PC-3 (cell line): ENCODE measurements around the gene STAT1. TPM values are rescaled to one million over a fixed set of nuclear protein-coding genes. Genes with fewer than 3 reads are reported as not detected.

ENCODE experiments used
- ATAC-seq: fragments of 200-7000 bp; cut with Tn5 transposase; 2 replicates; pipeline ENCODE4 v1.9.1; 2020; ENCODE audit warnings: mild to moderate bottlenecking, moderate library complexity
- BruUV-seq: library from RNA; stranded (reverse); fragments of 400-500 nt; replicated peaks from 2 replicates; lab custom pipeline; 2021; lab: Mats Ljungman, UMichigan
- CTCF ChIA-PET: fragments of 300-600 bp; sonication (Branson Sonifier 250); formaldehyde crosslinking; loops from one replicate; lab custom pipeline; 2022; ENCODE audit warnings: antibody characterized with exemption; lab: Charles Lee
- POLR2A ChIA-PET: fragments of 300-600 bp; sonication (Branson Sonifier 250); formaldehyde crosslinking; loops from one replicate; lab custom pipeline; 2022; ENCODE audit warnings: antibody characterized with exemption; ENCODE audit not compliant: unreplicated experiment; lab: Charles Lee
- DNase-seq: peaks from one replicate; pipeline ENCODE4 v3.0.0-alpha.2; 2015
- H2AFZ ChIP-seq: fragments of 300-600 bp; sonication (generic); 2 replicates; pipeline ENCODE4 v1.6.0; 2016; ENCODE audit warnings: antibody characterized with exemption, low read length
- H3F3A ChIP-seq: fragments of 300-600 bp; sonication (generic); one replicate; pipeline ENCODE4 v1.6.0; 2017; ENCODE audit warnings: antibody characterized with exemption, low read length, control low read depth, mild to moderate bottlenecking; ENCODE audit not compliant: unreplicated experiment
- H3K27ac ChIP-seq: fragments of 300-600 bp; sonication (generic); 2 replicates; pipeline ENCODE4 v1.5.1; 2016; ENCODE audit warnings: mild to moderate bottlenecking, low read length
- H3K27me3 ChIP-seq: fragments of 300-600 bp; sonication (generic); 2 replicates; pipeline ENCODE4 v1.6.1; 2016; ENCODE audit warnings: low read length, mixed read lengths
- H3K36me3 ChIP-seq: fragments of 300-600 bp; sonication (generic); 2 replicates; pipeline ENCODE4 v1.6.1; 2016; ENCODE audit warnings: low read depth, mixed run types, low read length, mixed read lengths
- H3K4me1 ChIP-seq: fragments of 300-600 bp; sonication (generic); 2 replicates; pipeline ENCODE4 v1.5.1; 2016; ENCODE audit warnings: low read length; ENCODE audit not compliant: insufficient read depth
- H3K4me2 ChIP-seq: fragments of 300-600 bp; sonication (generic); 2 replicates; pipeline ENCODE4 v1.6.0; 2016; ENCODE audit warnings: low read length
- H3K4me3 ChIP-seq: fragments of 300-600 bp; sonication (generic); 2 replicates; pipeline ENCODE4 v1.5.1; 2016; ENCODE audit warnings: mild to moderate bottlenecking, low read length, mixed read lengths
- H3K79me2 ChIP-seq: fragments of 300-600 bp; sonication (generic); 2 replicates; pipeline ENCODE4 v1.6.1; 2017; ENCODE audit warnings: low read length, mixed read lengths
- H3K9ac ChIP-seq: fragments of 300-600 bp; sonication (generic); 2 replicates; pipeline ENCODE4 v1.6.0; 2016; ENCODE audit warnings: mild to moderate bottlenecking, low read length
- H3K9me2 ChIP-seq: fragments of 300-600 bp; sonication (generic); replicated peaks from 2 replicates; pipeline ENCODE4 v1.6.1; 2016; ENCODE audit warnings: mixed run types, low read length, mixed read lengths
- H3K9me3 ChIP-seq: fragments of 300-600 bp; sonication (generic); 2 replicates; pipeline ENCODE4 v1.6.1; 2016; ENCODE audit warnings: low read length, mixed read lengths
- H4K20me1 ChIP-seq: fragments of 300-600 bp; sonication (generic); 2 replicates; pipeline ENCODE4 v1.6.1; 2016; ENCODE audit warnings: low read length, mixed read lengths
- CTCF ChIP-seq: fragments of 300-600 bp; sonication (generic); conservative IDR thresholded peaks from 2 replicates; pipeline ENCODE4 v1.5.1; 2017; ENCODE audit warnings: antibody characterized with exemption, low read depth, mild to moderate bottlenecking, low read length
- EZH2 ChIP-seq: fragments of 300-600 bp; sonication (generic); IDR thresholded peaks from one replicate; pipeline ENCODE4 v1.6.1; 2017; ENCODE audit warnings: antibody characterized with exemption, mild to moderate bottlenecking, low read length; ENCODE audit not compliant: unreplicated experiment
- EZH2phosphoT487 ChIP-seq: fragments of 300-600 bp; sonication (generic); IDR thresholded peaks from 2 replicates; pipeline ENCODE4 v1.6.1; 2018; ENCODE audit warnings: mild to moderate bottlenecking, antibody characterized with exemption, low read length, borderline replicate concordance
- intact Hi-C: fragments of 100-400 bp; cut with micrococcal nuclease; formaldehyde crosslinking; loops from 2 replicates; pipeline ENCODE4 v1.9.0; 2023
- total RNA-seq: library from RNA; depleted of rRNA; stranded (reverse); fragments of >200 nt; gene quantifications from 2 replicates; pipeline ENCODE4 v1.2.3, GENCODE V29; 2014

STAT1 gene
- total RNA-seq, 1 experiment from 2014 or later: 47.9 TPM

DNA sequence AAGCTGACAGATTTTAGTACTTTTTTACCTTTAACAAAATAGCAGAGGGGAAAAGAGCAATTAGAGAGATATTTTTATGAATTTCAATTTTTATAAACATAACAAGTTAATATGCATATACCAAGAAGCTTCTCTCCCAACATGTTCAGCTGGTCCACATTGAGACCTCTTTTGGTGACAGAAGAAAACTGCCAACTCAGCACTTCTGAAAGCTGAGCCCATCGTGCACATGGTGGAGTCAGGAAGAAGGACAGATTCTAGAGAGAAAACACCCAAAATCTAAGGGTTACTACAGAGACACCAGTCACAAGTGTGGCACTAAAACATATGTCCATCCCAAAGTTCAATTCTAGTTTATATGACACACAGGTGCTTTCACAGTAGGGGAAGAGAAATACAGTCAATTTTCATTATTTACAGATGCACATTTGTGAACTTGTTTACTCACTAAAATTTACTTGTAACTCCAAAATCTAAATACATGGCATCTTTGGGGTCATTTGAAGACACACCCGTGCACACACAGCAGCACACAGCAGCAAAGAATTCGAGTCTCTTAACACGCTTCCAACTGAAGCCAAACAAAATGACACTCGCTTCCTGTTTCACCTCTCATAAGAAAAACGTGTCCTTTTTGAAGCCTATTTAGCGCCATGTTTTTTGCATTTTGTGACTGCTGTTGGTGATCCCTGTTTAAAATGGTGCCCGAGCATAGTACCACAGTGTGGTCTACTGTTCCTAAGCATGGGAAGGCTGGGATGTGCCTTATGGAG is 31.5 kb downstream of the STAT1 start:
- H4K20me1 ChIP-seq: no peaks in the 10 kb centered on the region
- peaks cover 87% of the 10 kb centered on the region for H3K36me3 ChIP-seq
- no peaks in the 10 kb centered on the region for H3K9me3 ChIP-seq
- H3F3A ChIP-seq: no peaks in the 10 kb centered on the region
- no peaks in the 10 kb centered on the region for H3K9me2 ChIP-seq
- H3K9ac ChIP-seq: no peak overlapping the region
- no peaks in the 10 kb centered on the region for H3K27me3 ChIP-seq
- DNase-seq (no peak), ATAC-seq (no peak)
- ChIA-PET CTCF (no interaction called here), POLR2A (no interaction called here)
- H3K79me2 ChIP-seq: no peaks in the 10 kb centered on the region
- TF ChIP-seq CTCF: no peak
- H2AFZ ChIP-seq: no peak overlapping the region
- H3K4me1 ChIP-seq: peaks cover 46% of the 10 kb centered on the region
- no TSS peak for BruUV-seq
- H3K4me2 ChIP-seq: no peak overlapping the region
- H3K4me3 ChIP-seq: no peak overlapping the region
- intact Hi-C loops: no loop called here
- H3K27ac ChIP-seq: no peak overlapping the region

- ATAC-seq: no peak
- CTCF ChIA-PET: no interaction called here
- no TSS peak for BruUV-seq
Measured at GRCh38 chr2:190981733-190982132, 32.2 kb downstream of the STAT1 start.

DNA sequence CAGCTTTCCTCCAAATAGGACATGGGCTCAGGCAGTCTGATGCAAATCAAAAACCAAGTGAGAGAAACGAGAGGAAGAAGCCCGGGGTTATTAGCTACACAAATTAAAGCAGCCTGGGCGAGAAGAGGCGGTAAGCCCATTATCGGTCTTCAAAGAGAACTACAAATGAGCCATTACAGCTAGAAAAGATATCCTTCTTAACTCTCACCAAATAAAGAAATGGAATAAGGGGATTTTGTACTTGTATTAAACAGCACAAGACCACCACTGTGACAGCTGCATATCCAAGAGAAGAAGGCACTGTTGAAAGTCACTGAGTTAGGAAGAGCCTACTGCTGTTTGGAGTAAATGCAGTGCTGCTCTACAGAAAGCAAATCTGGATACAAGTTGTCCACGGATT is 32.6 kb downstream of the STAT1 start:
- no peaks in the 10 kb centered on the region for H4K20me1 ChIP-seq
- H3K4me2 ChIP-seq: no peak overlapping the region
- no TSS peak for BruUV-seq
- TF ChIP-seq EZH2phosphoT487 (no peak), EZH2 (no peak), CTCF (no peak)
- H3K4me1 ChIP-seq: peaks cover 46% of the 10 kb centered on the region
- ChIA-PET CTCF (no interaction called here), POLR2A (no interaction called here)
- peaks cover 85% of the 10 kb centered on the region for H3K36me3 ChIP-seq
- H3K79me2 ChIP-seq: no peaks in the 10 kb centered on the region
- no peaks in the 10 kb centered on the region for H3K9me2 ChIP-seq
- ATAC-seq: no peak
- intact Hi-C loops: no loop called here
- no peak overlapping the region for H3K9ac ChIP-seq
- no peaks in the 10 kb centered on the region for H3F3A ChIP-seq
- no peak overlapping the region for H3K27ac ChIP-seq
- no peak for DNase-seq
- no peaks in the 10 kb centered on the region for H3K27me3 ChIP-seq
- H3K4me3 ChIP-seq: no peak overlapping the region
- H2AFZ ChIP-seq: no peak overlapping the region
- H3K9me3 ChIP-seq: no peaks in the 10 kb centered on the region

More at GRCh38 chr2:190981733-190982132, 32.2 kb downstream of the STAT1 start:
- H3K9me2 ChIP-seq: no peaks in the 10 kb centered on the region
- POLR2A ChIA-PET: no interaction called here
- no peak overlapping the region for H3K9ac ChIP-seq
- H2AFZ ChIP-seq: no peak overlapping the region
- H3K4me2 ChIP-seq: no peak overlapping the region
- intact Hi-C loops: no loop called here
- no peak overlapping the region for H3K4me3 ChIP-seq
- no peaks in the 10 kb centered on the region for H3K9me3 ChIP-seq
- no peaks in the 10 kb centered on the region for H4K20me1 ChIP-seq
- H3K4me1 ChIP-seq: peaks cover 46% of the 10 kb centered on the region
- no peaks in the 10 kb centered on the region for H3K79me2 ChIP-seq
- no peak overlapping the region for H3K27ac ChIP-seq
- H3K36me3 ChIP-seq: peaks cover 85% of the 10 kb centered on the region
- no peak for DNase-seq
- no peak for TF ChIP-seq EZH2phosphoT487
- no peak for TF ChIP-seq CTCF
- no peak for TF ChIP-seq EZH2
- no peaks in the 10 kb centered on the region for H3K27me3 ChIP-seq
- H3F3A ChIP-seq: no peaks in the 10 kb centered on the region
